Endothelial cell of umbilical vein (primary cell): Measurements from ENCODE around the gene GAB1. TPM values are rescaled to one million over a fixed set of nuclear protein-coding genes. Genes with fewer than 3 reads are reported as not detected.
A peak's percentile ranks its signal among the peaks of the same experiment; 100 is the strongest.

Experiments
- Bru-seq: library from RNA; stranded (reverse); fragments of 400-500 nt; gene quantifications from one replicate; lab custom pipeline; 2021; lab: Mats Ljungman, UMichigan
- BruChase-seq, 2 experiments: library from RNA; stranded (reverse); fragments of 400-500 nt; gene quantifications; one replicate each; lab custom pipeline; 2021; lab: Mats Ljungman, UMichigan
- BruUV-seq: library from RNA; stranded (reverse); fragments of 400-500 nt; replicated peaks from 2 replicates; lab custom pipeline; 2021; lab: Mats Ljungman, UMichigan
- CTCF ChIA-PET: fragments of 300-600, 350-600 bp; sonication (Branson Sonifier 250); formaldehyde crosslinking; loops from one replicate; lab custom pipeline; 2021; ENCODE audit warnings: antibody characterized with exemption, inconsistent platforms; lab: Charles Lee
- POLR2A ChIA-PET: fragments of 300-600, 350-600 bp; sonication (Branson Sonifier 250); formaldehyde crosslinking; loops from one replicate; lab custom pipeline; 2021; ENCODE audit warnings: antibody characterized with exemption, inconsistent platforms; lab: Charles Lee
- DNase-seq: peaks from one replicate; pipeline ENCODE4 v3.0.0-alpha.2; 2011; ENCODE audit warnings: low read depth, low spot score
- FAIRE-seq: peaks from 2 replicates; lab custom pipeline; 2011; peaks lifted over from hg19 to GRCh38; lab: Jason Lieb, UNC
- H2AFZ ChIP-seq: 2 replicates; pipeline ENCODE4 v1.6.0; 2012; ENCODE audit warnings: low read depth, low read length, control low read depth, inconsistent platforms
- H3K27ac ChIP-seq: 2 replicates; pipeline ENCODE4 v1.5.1; 2011; ENCODE audit warnings: low read depth, mild to moderate bottlenecking, control low read depth, low read length, moderate library complexity; ENCODE audit not compliant: insufficient read depth
- H3K27me3 ChIP-seq, 2 experiments: 2 replicates each; pipeline versions ENCODE4 v1.6.0 to v1.6.1; 2011; ENCODE audit warnings: low read length in 2 of 2, mixed read lengths in 1 of 2; ENCODE audit not compliant: control insufficient read depth in 2 of 2, insufficient read depth in 2 of 2
- H3K36me3 ChIP-seq, 2 experiments: 2 replicates in 1 of 2; 3 replicates in 1 of 2; pipeline ENCODE4 v1.5.1; 2011; ENCODE audit warnings: low read length in 2 of 2, mild to moderate bottlenecking in 1 of 2, moderate library complexity in 1 of 2; ENCODE audit not compliant: control insufficient read depth in 2 of 2, insufficient read depth in 2 of 2; ENCODE audit errors: extremely low read depth in 1 of 2
- H3K4me1 ChIP-seq: 3 replicates; pipeline ENCODE4 v1.5.1; 2011; ENCODE audit warnings: mild to moderate bottlenecking, low read length; ENCODE audit not compliant: control insufficient read depth, insufficient read depth; ENCODE audit errors: extremely low read depth
- H3K4me2 ChIP-seq: 2 replicates; pipeline ENCODE4 v1.6.1; 2011; ENCODE audit warnings: low read length, control low read depth, mixed read lengths; ENCODE audit not compliant: insufficient read depth
- H3K4me3 ChIP-seq, 3 experiments: fragments of 200-600 bp in 1 of 3; sonication (generic), shearing (Covaris generic) in 1 of 3; replicated peaks in 1 of 3; 2 replicates each; pipeline ENCODE4 v1.5.1; 2011 to 2016; ENCODE audit warnings: control low read depth in 3 of 3, low read length in 3 of 3, mild to moderate bottlenecking in 2 of 3, inconsistent platforms in 1 of 3, low read depth in 1 of 3, moderate library complexity in 1 of 3; ENCODE audit not compliant: insufficient read depth in 1 of 3
- H3K79me2 ChIP-seq: 2 replicates; pipeline ENCODE4 v1.6.0; 2012; ENCODE audit warnings: low read length, inconsistent platforms; ENCODE audit not compliant: control insufficient read depth, insufficient read depth
- H3K9ac ChIP-seq: replicated peaks from 2 replicates; pipeline ENCODE3; 2011; ENCODE audit warnings: low read length, control low read depth; ENCODE audit not compliant: insufficient read depth; ENCODE audit errors: extremely low read depth
- H3K9me1 ChIP-seq: replicated peaks from 3 replicates; pipeline ENCODE4 v1.6.0; 2011; ENCODE audit warnings: mild to moderate bottlenecking, low read length; ENCODE audit not compliant: control insufficient read depth, insufficient read depth; ENCODE audit errors: extremely low read depth
- H3K9me3 ChIP-seq: replicated peaks from 2 replicates; pipeline ENCODE4 v1.5.1; 2012; ENCODE audit warnings: low read length, inconsistent platforms; ENCODE audit not compliant: control insufficient read depth, insufficient read depth
- H4K20me1 ChIP-seq: replicated peaks from 2 replicates; pipeline ENCODE3; 2011; ENCODE audit warnings: mild to moderate bottlenecking, low read length; ENCODE audit not compliant: control insufficient read depth, insufficient read depth; ENCODE audit errors: extremely low read depth
- CTCF ChIP-seq, 2 donors: IDR thresholded peaks; 1 replicate in 1 of 2; 2 replicates in 1 of 2; pipeline ENCODE4 v1.5.1; 2011; ENCODE audit warnings: low read length in 2 of 2, mild to moderate bottlenecking in 2 of 2, moderate library complexity in 2 of 2, control low read depth in 1 of 2, inconsistent platforms in 1 of 2, low read depth in 1 of 2; ENCODE audit not compliant: insufficient read depth in 1 of 2; ENCODE audit errors: extremely low read depth in 1 of 2
- JUN ChIP-seq: IDR thresholded peaks from 2 replicates; pipeline ENCODE4 v1.6.1; 2011; ENCODE audit warnings: borderline replicate concordance, low read depth; ENCODE audit not compliant: insufficient read length, insufficient read depth
- dilution Hi-C: fragments of 300-500 bp; cut with MboI; formaldehyde crosslinking; loops from one replicate; pipeline ENCODE4 v1.15.0; 2019; ENCODE audit warnings: low sequenced_read_pairs; ENCODE audit not compliant: extremely low pct_ligation_motif_present
- intact Hi-C: fragments of 100-400 bp; cut with micrococcal nuclease; formaldehyde crosslinking; loops from one replicate; pipeline ENCODE4 v1.10.0; 2022
- long read RNA-seq: library from polyadenylated mRNA; stranded (forward); transcript quantifications from one replicate; pipeline ENCODE4 v2.0.0, GENCODE V29; 2021
- polyA minus RNA-seq, 3 experiments: library from RNA; depleted of rRNA, polyadenylated mRNA; stranded (reverse); fragments of >200 nt; gene quantifications; 1 replicate in 1 of 3; 2 replicates in 2 of 3; pipeline ENCODE4 v1.2.3, GENCODE V29; 2011
- polyA plus RNA-seq, 4 experiments: library from polyadenylated mRNA; depleted of rRNA in 3 of 4; stranded (reverse) in 3 of 4; unstranded in 1 of 4; fragments of >200 nt; gene quantifications; 2 replicates each; pipeline versions ENCODE4 v1.2.1 to v1.2.3, GENCODE V29; 2011 to 2012; ENCODE audit warnings: missing spikeins in 1 of 4
- total RNA-seq: library from RNA; stranded (reverse); gene quantifications from 2 replicates; pipeline ENCODE4 v1.2.3, GENCODE V29; 2021

Gene GAB1
- total RNA-seq (37.7 and 41.8 TPM in 2 replicates), polyA plus RNA-seq (8.3 and 9.3 TPM in 2 replicates), polyA minus RNA-seq (26.5 and 35.4 TPM in 2 replicates), Bru-seq, nascent RNA (percentile 94 among the genes with signal in this experiment), BruChase-seq, experiment 1, labeled RNA remaining after a 6-hour chase (percentile 77 among the genes with signal in this experiment), BruChase-seq, experiment 2, labeled RNA remaining after a 2-hour chase (percentile 91 among the genes with signal in this experiment)
- polyA plus RNA-seq (2011; cell fraction: cytosol; rRNA removed), result 5.1 and 5.7 TPM in 2 replicates
- polyA plus RNA-seq (2011; cell fraction: nucleus; rRNA removed), result 21.7 and 22.7 TPM in 2 replicates
- polyA plus RNA-seq (2012), result 6.0 and 6.6 TPM in 2 replicates
- polyA minus RNA-seq (2011; cell fraction: cytosol; rRNA and poly(A)+ RNA removed), result 1.7 TPM
- polyA minus RNA-seq (2011; cell fraction: nucleus; rRNA and poly(A)+ RNA removed), result 99.1 and 132 TPM in 2 replicates
- long read RNA-seq, full-length matches to known transcripts, result 6 of 12 reads
- long read RNA-seq, partial matches to known transcripts, result 3 of 12 reads
- long read RNA-seq, other reads (novel, unspliced or antisense), result 3 of 12 reads

- Histone ChIP-seq H3K4me3 (peak within 1 kb of the TSS; percentile 84 to 99 (median 84)), H3K9ac (peak within 1 kb of the TSS; percentile 67), H4K20me1 (no peaks in the 10 kb centered on the region), H3K9me3 (no peaks in the 10 kb centered on the region), H3K27me3 (no peaks in the 10 kb centered on the region), H3K4me1 (peaks cover 5% of the 10 kb centered on the region), H3K27ac (peak within 1 kb of the TSS; percentile 61), H3K4me2 (peak within 1 kb of the TSS; percentile 87), H3K36me3 (no peaks in the 10 kb centered on the region), H2AFZ (peak within 1 kb of the TSS; percentile 75), H3K79me2 (no peaks in the 10 kb centered on the region), H3K9me1 (no peaks in the 10 kb centered on the region)
- ChIA-PET CTCF (interaction anchor here (0.6 to 3.0 kb wide), 18 partner anchors 8 to 152 kb away, joined by 3 to 14 read pairs (median 4); no protein-coding TSS in a partner anchor), POLR2A (interaction anchor here (1.1 to 1.6 kb wide), 3 partner anchors 45 to 177 kb away, joined by 3 to 4 read pairs (median 4); partner anchors contain the start of gene SMARCA5)
- TF ChIP-seq JUN, result no peak
- peak in 1 of 2 donors; percentile 32 for TF ChIP-seq CTCF (IDR thresholded peaks at IDR 0.05; ENCODE audit: extremely low read depth in 1 of 2, insufficient read depth in 1 of 2, low read depth in 1 of 2, low read length in 2 of 2)
- FAIRE-seq (peak; percentile 68), DNase-seq (peak; percentile 79)
- no TSS peak for BruUV-seq
- intact Hi-C loops (loop anchor here (1.0 to 5.0 kb wide), 8 partner anchors 22 to 1760 kb away; partner anchors contain the start of genes ABCE1, ANAPC10, SMARCA5 and USP38), dilution Hi-C loops (no loop called here)
Measured at GRCh38 chr4:143336781-143337599, at the start of gene GAB1. TSS of gene GAB1 (plus strand) at chr4:143336876. CDS start at chr4:143337189, 313 bp downstream.
